Caki2 (cell line): ENCODE results near the gene VWA7. TPM values are rescaled to one million over a fixed set of nuclear protein-coding genes. Genes with fewer than 3 reads are reported as not detected.
"Not testable (repeated sequence)": the region's sequence is repeated elsewhere in the genome, so short reads cannot be mapped to it uniquely, and the experiment has no call there.

Experiments
- DNase-seq: peaks from one replicate; pipeline ENCODE4 v3.0.0-alpha.2; 2015; ENCODE audit warnings: low read depth
- in situ Hi-C: cut with HindIII; loops from 2 replicates; pipeline ENCODE4 v1.10.0; 2016; ENCODE audit warnings: low sequenced_read_pairs, low pct_unique_long_range_greater_than_20kb, mixed read lengths
- total RNA-seq: library from RNA; depleted of rRNA; stranded (reverse); fragments of >200 nt; shearing (Covaris generic); gene quantifications from 2 replicates; pipeline ENCODE4 v1.2.3, GENCODE V29; 2014; ENCODE audit warnings: low replicate concordance; rRNA removed

The VWA7 gene, protein sequence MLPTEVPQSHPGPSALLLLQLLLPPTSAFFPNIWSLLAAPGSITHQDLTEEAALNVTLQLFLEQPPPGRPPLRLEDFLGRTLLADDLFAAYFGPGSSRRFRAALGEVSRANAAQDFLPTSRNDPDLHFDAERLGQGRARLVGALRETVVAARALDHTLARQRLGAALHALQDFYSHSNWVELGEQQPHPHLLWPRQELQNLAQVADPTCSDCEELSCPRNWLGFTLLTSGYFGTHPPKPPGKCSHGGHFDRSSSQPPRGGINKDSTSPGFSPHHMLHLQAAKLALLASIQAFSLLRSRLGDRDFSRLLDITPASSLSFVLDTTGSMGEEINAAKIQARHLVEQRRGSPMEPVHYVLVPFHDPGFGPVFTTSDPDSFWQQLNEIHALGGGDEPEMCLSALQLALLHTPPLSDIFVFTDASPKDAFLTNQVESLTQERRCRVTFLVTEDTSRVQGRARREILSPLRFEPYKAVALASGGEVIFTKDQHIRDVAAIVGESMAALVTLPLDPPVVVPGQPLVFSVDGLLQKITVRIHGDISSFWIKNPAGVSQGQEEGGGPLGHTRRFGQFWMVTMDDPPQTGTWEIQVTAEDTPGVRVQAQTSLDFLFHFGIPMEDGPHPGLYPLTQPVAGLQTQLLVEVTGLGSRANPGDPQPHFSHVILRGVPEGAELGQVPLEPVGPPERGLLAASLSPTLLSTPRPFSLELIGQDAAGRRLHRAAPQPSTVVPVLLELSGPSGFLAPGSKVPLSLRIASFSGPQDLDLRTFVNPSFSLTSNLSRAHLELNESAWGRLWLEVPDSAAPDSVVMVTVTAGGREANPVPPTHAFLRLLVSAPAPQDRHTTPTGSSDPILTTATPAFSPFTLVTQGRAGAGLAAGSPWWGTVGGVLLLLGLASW
- total RNA-seq: 5.5 and 6.1 TPM in 2 replicates

DNA sequence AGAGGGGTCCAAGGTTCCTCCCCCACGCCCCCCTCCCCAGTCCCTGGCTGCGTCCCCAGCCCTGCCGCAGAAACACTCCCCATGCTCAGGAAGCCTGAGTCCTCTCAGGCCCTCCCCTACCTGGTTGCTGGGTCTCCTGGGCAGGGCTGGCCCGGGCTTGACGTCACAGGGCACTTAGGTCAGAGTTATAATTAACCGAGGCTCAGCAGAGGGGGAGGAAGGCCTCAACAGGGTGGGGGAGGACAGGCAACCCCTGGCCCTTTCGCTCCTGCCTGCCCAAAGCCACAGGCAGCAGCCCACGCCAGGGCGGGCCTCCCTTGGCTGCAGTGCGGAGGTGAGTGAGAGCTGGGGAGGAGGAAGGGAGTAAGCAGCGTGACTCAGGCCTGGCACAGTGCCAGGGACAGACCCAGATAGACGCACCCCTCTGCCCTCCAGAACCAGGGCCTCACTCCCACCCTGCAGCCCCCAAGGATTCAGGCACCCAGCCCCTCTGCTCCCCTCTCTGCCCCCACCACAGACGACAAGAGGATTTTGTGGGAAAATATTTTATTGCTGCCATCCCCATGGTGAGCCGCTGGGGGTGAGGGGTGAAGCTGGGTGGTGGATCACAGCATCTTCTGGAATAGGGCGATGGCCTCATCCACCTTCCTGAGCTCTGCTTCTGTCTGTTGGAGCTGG is at the start of gene VWA7:
VWA7 (minus strand) TSS at position 340 of the 678 bp plus-strand sequence. CDS start 549 bp downstream, outside the sequence.
- DNase-seq: peak; percentile 97
- in situ Hi-C loops: no loop called here

DNA sequence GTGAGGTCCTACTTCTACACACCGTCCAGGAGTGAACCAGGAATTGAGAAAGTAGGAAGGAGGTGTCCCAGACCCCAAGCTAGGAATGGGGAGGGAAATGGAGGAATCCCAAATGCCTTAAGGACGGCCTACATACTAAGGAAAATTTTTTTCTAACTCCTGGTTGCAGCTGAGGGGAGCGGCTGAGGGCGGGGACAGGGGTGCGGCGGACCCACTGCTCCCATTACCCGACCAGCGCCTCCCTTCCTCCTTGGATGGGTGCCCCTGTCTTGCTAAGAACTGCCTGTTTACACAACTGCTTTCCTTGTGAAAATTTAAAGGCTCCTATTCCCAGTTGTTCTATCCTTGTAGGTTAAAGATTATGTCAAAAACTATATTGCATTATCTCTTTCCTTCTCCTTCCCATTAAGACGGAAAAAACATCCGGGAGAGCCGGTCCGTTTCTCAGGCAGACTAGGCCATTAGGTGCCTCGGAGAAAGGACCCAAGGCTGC is 49.7 kb upstream of the VWA7 start:
- DNase-seq: no peak
- in situ Hi-C loops: no loop called here

DNA sequence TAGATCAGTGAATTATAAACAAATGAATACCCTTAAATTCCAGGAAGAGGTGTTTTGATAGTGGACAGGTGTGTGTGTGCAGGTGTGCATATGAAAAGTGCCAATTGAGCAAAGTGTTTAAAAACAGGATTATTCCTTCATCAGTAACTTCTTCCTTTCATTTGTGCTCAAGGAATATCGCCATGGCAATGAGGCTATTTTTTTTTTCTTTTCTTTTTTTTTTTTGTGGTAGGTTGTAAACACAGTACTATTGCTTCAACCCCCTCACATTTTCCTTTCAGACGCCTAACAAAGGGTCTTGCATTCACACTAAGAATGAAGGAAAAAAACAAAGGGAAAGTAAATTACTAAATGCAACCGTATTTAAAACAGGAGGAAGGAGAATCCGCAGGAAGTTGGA is 48.4 kb upstream of the VWA7 start:
- in situ Hi-C loops: no loop called here
- no peak for DNase-seq

DNA sequence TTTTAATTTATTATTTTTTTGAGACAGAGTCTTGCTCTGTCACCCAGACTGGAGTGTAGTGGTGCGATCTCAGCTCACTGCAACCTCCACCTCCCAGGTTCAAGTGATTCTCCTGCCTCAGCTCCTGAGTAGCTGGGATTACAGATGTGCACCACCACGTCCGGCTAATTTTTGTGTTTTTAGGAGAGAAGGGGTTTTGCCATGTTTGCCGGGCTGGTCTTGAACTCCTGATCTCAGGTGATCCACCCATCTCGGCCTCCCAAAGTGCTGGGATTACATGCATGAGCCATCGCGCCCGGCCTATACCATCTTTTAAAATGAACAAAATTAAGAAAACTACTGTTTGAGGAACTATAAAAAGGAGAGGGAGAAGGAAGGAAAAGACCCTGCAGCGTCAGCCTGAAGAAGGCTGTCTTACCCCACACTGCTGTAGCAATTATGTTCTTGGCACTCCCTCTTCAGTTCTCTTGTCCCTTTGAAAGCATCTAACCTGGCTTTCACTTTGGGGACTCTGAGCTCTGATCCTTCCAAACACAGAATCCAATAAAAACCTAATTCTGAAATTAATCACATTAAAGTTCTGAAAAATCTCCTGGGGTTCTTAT is 46.6 kb upstream of the VWA7 start:
- DNase-seq, in situ Hi-C loops: not testable (repeated sequence)

DNA sequence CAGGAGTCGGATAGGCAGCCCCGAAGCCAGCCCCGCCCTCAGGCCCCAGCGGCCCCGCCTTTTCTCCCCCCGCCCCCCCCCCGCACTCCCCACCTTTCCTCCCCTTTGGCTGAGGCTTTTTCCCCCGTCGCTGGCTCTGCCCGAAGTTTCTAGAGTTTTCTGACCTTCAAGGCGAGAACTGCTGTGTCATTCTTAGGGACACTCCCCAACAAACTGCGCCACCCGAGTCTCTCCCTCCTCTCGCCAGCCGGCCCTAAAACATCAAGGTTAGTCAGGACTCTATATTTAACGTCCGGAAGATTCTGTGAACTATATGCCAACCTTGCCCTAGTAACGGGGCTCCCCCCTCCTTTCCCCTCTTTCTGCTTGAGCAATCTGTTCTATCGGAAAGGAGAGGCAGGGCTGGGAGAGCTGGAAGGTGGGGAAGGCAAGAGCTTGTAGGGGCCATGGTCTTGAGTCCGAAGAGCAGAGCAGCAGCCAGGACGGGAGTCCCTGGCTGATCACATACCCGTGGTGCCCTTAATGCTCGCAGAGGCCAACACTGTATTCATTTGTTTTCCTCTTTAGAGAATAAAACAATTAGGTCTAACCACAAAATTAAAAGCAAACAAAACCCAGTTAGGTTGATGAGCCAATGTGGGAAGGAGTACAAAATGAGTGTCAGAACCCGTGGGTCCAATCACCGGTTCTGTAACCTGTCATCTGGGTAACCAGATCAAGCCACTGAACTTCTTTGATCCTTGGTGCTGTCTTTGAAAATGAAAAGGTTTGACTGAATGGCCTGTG is 45.1 kb upstream of the VWA7 start:
- DNase-seq: peak; percentile 98
- in situ Hi-C loops: no loop called here

DNA sequence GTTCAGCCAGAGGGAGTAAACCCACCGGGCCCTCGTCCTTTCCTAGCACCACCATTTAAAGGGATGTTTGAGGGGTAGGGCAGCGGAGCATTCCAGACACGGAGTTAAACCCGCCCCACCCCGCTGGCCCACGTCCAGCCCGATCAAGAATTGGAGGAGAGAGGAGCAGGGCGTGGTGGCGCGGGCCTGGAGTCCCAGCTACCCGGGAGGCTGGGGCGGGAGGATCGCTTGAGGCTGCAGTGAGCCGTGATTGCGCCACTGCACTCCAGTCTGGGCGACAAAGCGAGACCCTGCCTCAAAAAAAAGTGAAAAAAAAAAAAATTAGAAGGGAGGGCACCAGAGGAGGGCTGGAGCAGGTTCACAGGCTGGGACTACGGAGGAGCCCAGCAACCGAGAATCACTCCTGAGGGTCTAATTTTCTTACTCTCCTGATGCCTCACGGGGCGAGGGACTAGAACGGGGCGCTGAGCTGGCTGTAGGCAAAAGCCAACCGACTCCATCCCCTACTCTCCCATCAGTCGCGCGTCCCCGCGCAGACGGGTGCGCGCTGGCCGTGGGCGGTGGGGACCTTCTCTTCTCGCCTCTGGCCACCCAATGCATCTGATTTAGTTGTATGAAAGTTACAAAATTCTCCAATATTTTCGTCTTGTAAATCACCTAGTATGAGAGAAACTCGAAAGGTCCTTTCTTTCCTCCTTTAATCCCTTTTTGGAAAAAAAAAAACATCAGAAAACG is 44.3 kb upstream of the VWA7 start:
- in situ Hi-C loops: no loop called here
- DNase-seq: peak; percentile 79

DNA sequence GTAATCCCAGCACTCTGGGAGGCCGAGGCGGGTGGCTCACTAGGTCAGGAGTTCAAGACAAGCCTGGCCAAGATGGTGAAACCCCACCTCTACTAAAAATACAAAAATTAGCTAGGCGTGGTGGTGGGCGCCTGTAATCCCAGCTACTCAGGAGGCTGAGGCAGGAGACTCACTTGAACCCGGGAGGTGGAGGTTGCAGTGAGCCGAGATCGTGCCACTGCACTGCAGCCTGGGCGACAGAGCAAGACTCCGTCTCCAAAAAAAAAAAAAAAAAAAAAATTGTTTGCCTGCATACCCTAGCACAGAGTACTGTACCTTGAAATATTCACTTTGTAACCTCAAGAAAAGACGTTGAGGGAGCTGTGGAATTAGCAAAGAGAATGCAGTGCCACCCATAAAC is 43.3 kb upstream of the VWA7 start:
- DNase-seq, in situ Hi-C loops: not testable (repeated sequence)

DNA sequence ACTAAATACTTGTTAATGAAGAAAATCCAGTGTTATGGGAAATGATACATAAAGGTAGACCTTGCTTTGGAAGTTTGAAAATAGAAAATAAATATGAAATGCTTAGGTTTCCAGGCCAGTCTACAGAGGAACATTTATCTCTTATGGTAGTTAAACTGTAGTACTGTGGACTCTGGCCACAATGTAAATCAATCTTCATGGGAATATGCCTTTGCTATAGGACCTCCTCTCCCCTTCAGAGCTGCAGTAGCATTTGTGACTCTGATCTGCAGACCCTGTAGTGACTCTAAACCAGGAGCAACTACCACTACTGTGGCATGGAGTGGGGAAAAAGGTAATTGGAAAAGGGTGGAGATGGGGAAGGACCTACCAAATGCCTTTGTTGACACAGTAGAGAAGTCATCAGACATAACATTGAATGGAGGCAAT is 42.8 kb upstream of the VWA7 start:
- in situ Hi-C loops: no loop called here

DNA sequence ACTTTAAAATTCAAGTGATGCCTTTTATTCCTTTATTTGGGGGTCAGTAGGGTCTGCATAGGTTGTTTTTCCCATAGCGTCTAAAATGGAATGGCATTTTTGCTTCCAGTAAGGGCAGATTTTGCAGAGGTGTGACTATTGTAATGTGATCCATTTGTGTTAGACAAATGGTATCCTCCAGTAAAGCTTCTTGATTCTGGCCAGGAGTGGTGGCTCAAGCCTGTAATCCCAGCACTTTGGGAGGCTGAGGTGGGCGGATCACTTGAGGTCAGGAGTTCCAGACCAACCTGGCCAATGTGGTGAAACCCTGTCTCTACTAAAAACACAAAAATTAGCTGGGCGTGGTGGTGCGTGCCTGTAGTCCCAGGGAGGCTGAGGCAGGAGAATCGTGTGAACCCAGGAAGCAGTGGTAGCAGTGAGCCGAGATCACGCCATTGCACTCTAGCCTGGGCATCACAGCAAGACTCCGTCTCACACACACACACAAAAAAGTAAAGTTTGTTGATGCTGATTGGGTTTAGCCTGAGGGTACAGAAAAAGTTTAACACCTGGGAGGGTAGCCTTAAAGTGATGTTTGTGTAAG is 40.9 kb upstream of the VWA7 start:
- peak; percentile 51 for DNase-seq
- in situ Hi-C loops: not testable (repeated sequence)

More for the DNA sequence above, 42.8 kb upstream of the VWA7 start:
- no peak for DNase-seq

DNA sequence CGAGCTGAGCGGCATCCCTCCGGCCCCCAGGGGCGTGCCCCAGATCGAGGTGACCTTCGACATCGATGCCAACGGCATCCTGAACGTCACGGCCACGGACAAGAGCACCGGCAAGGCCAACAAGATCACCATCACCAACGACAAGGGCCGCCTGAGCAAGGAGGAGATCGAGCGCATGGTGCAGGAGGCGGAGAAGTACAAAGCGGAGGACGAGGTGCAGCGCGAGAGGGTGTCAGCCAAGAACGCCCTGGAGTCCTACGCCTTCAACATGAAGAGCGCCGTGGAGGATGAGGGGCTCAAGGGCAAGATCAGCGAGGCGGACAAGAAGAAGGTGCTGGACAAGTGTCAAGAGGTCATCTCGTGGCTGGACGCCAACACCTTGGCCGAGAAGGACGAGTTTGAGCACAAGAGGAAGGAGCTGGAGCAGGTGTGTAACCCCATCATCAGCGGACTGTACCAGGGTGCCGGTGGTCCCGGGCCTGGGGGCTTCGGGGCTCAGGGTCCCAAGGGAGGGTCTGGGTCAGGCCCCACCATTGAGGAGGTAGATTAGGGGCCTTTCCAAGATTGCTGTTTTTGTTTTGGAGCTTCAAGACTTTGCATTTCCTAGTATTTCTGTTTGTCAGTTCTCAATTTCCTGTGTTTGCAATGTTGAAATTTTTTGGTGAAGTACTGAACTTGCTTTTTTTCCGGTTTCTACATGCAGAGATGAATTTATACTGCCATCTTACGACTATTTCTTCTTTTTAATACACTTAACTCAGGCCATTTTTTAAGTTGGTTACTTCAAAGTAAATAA is 40.2 kb upstream of the VWA7 start:
- in situ Hi-C loops, DNase-seq: not testable (repeated sequence)

DNA sequence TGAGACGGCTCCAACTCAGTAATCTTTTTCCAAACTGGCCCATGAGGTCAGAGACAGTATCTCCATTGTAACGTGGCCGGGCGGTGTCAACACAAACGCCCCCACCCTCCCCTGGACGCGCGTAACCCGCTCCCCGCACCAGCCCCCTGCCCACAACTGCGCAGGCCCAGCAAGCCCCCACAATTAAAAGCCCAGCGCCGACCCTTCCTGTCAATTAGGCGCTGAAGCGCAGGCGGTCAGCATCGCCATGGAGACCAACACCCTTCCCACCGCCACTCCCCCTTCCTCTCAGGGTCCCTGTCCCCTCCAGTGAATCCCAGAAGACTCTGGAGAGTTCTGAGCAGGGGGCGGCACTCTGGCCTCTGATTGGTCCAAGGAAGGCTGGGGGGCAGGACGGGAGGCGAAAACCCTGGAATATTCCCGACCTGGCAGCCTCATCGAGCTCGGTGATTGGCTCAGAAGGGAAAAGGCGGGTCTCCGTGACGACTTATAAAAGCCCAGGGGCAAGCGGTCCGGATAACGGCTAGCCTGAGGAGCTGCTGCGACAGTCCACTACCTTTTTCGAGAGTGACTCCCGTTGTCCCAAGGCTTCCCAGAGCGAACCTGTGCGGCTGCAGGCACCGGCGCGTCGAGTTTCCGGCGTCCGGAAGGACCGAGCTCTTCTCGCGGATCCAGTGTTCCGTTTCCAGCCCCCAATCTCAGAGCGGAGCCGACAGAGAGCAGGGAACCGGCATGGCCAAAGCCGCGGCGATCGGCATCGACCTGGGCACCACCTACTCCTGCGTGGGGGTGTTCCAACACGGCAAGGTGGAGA is 38.1 kb upstream of the VWA7 start, which contains the start of the genes HSPA1A and HSPA1L:
HSPA1A (plus strand) TSS at position 519 of the 814 bp plus-strand sequence; CDS start at position 733, 214 bp downstream.
HSPA1L (minus strand) TSS at position 259 of the 814 bp plus-strand sequence. CDS start 3,311 bp downstream, outside the sequence.
- peak; percentile 99 for DNase-seq

DNA sequence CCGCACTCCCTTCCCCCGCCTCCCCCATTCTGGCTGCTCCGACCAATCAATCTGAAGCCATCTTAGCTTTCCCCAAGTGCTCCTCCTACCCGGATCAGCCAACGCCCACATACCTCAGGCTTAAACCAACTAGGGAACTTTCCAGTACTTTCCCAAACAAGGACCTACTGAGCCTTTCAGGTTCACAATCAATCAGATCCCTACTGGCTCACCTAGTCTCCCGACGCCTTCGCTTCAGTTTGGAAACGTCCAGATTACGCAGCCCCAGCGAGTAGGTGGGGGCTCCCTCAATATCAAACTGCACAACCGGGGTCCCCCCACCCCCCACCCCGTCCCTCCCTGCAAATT is 37.5 kb upstream of the VWA7 start:
- DNase-seq: peak; percentile 96
- in situ Hi-C loops: no loop called here

More for the DNA sequence above, 38.1 kb upstream of the VWA7 start, which contains the start of the genes HSPA1A and HSPA1L:
- in situ Hi-C loops: no loop called here

DNA sequence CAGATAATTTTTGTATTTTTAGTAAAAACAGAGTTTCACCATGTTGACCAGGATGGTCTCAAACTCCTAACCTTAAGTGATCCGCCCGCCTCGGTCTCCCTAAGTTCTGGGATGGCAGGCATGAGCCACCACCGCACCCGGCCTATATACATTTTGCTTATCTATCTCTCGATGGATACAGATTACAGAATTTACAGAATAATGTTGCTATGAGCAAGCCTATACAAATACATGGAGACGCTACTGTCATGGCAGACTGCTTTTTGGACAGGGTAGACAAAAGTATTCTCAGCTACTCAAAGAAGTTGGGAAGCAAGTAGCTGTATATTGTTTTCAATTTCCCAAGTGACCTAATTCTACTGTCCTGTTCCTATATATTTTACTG is 36.3 kb upstream of the VWA7 start:
- DNase-seq: no peak
- in situ Hi-C loops: no loop called here

DNA sequence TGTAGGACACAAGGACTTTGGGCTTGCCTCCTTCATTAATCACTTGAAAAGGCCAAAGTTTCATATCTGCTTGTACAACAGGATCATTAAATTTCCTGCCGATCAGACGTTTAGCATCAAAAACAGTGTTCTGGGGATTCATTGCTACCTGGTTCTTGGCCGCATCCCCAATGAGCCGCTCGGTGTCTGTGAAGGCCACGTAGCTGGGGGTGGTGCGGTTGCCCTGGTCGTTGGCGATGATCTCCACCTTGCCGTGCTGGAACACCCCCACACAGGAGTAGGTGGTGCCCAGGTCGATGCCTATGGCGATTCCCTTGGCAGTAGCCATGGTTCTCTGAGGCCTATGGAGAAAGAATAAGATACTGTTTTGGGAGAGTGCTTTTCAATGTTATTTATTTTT is 34.5 kb upstream of the VWA7 start:
- DNase-seq: no peak
- in situ Hi-C loops: no loop called here

DNA sequence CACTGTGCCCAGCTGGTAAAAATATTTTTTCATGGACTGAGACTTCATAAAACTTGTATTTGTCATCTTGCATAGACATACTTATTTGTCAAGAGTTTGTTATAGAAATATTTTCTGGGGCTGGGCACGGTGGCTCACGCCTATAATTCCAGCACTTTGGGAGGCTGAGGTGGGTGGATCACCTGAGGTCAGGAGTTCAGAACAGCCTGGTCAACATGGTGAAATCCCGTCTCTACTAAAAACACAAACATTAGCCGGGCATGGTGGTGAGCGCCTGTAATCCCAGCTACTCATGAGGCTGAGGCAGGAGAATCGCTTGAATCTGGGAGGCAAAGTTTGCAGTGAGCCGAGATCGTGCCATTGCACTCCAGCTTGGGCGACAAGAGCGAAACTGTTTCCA is 31.5 kb upstream of the VWA7 start:
- in situ Hi-C loops, DNase-seq: not testable (repeated sequence)
